ENCODE results near the gene GDI1.

The GDI1 gene

DNA sequence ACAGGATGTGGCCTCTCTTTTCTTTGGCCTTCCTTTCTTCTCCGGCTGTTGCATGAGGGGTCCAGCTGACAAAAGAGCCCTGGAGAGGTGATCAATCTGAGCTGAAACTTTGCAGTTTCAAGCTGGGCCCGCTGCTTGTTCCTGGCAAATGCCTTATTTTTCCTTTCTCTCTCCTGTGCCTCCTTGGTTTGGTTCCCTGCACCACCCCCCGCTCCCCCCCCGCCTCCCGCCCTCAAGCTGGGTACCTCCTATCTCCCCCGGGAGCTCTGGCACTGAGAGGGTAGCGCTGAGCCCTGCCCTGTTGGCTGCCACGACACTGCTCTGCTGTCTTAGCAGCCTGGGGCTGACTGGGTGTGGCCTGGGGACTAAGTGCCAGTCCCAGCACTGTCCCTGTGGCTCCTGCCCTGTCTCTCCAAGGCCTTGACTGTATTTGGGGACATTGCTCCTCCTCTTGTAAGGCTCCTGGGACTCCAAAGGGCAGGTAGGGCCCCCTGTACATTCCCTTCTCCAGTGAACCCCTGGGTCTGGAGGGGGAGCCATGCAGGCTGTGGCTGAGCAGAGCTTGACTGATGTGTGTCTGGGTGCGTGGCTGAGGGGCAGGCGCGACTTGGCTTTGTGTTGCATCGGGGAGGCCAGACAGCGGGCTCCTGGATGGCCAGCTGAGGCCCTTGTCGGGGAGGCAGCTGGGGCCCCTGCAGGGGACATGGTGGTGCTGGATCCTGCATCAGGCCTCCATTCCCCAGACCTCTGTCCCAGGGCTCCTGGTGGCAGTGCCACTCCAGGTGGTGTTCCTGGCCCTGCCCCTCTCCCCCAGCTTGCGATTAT lies 22.2 kb downstream of the GDI1 start:
- in situ Hi-C loops (cut with MboI; ENCODE audit: low sequenced_read_pairs): no loop called here

GRCh38 chrX:154459832-154460231 lies 22.9 kb downstream of the GDI1 start:
- in situ Hi-C loops (cut with MboI; ENCODE audit: low sequenced_read_pairs): no loop called here

DNA sequence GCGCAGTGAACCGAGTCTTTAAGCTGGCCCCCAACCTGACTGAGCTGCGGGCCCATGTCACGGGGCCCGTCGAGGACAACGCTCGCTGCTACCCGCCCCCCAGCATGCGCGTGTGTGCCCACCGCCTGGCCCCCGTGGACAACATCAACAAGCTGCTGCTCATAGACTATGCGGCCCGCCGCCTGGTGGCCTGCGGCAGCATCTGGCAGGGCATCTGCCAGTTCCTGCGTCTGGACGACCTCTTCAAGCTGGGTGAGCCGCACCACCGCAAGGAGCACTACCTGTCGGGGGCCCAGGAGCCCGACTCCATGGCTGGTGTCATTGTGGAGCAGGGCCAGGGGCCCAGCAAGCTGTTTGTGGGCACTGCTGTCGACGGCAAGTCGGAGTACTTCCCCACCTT lies 23.4 kb downstream of the GDI1 start:
- in situ Hi-C loops (cut with MboI; ENCODE audit: low sequenced_read_pairs): no loop called here

DNA sequence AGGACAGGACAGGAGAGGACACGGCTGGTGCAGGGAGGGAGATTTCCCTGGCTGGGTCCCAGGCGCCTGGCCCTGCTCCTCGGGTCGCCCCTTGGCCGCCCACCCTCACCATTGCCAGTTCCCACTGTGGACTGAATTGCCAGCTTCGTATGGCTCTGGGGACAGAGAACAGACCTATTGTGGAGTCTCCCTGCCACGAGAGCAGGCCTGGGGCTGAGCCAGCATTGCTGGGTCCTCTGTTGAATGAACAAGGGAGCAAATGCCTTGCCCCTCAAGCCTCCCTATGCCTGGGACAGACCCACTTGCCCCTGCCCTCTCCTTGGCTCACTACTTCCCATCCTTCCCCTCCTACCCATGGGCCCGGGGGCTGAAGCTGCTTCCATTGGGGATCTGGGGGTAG lies 25.4 kb downstream of the GDI1 start:
- in situ Hi-C loops (cut with MboI; ENCODE audit: low sequenced_read_pairs): no loop called here

DNA sequence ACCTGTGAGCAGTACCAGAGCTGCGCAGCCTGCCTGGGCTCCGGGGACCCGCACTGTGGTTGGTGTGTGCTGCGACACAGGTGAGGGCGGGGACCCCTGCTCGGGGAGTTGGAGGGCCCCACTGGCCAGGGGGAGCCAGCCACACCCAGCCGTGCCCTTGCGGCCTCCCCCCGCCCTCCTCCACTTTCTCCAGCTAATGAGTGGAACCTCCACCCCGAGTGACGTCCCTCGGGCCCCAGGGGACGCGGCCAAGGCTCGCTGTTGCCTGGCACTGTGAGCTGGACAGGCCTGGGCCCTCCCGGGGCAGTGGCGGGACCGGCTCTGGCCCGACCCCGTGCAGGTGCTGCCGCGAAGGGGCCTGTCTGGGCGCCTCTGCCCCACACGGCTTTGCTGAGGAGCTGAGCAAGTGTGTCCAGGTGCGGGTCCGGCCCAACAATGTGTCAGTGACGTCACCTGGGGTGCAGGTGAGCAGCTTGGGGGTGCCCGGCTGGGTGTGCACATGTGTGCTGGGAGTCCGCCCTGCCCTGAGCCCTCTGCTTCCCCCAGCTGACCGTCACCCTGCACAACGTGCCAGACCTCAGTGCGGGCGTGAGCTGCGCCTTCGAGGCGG lies 26.8 kb downstream of the GDI1 start:
- in situ Hi-C loops (cut with MboI; ENCODE audit: low sequenced_read_pairs): no loop called here

GRCh38 chrX:154464806-154465365 lies 27.9 kb downstream of the GDI1 start:
- in situ Hi-C loops (cut with MboI; ENCODE audit: low sequenced_read_pairs): no loop called here

DNA sequence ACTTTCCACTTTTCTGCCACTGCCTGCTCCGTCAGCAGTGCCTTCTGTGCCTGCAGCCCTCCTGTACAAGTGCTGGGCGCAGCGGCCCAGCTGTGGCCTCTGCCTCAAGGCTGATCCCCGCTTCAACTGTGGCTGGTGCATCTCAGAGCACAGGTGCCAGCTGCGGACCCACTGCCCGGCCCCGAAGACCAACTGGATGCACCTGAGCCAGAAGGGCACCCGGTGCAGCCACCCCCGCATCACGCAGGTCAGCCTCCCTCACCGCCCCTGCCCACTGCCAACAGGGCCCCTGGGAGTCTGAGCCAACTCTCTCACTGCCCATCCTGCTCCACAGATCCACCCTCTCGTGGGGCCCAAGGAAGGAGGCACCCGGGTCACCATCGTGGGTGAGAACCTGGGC lies 28.6 kb downstream of the GDI1 start:
- in situ Hi-C loops (cut with MboI; ENCODE audit: low sequenced_read_pairs): no loop called here

DNA sequence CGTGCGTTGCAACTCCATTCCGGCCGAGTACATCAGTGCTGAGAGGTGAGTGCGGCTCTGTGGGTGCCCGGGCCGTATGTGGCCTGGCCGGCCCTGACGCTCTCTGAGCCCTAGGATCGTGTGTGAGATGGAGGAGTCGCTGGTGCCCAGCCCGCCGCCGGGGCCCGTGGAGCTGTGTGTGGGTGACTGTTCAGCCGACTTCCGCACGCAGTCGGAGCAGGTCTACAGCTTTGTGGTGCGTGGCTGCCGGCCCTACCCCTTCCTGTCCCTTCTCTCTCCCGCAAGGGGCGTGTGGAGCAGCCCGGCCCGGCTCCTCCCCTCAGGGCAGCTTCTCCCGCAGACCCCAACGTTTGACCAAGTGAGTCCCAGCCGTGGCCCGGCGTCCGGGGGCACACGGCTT lies 29.1 kb downstream of the GDI1 start:
- in situ Hi-C loops (cut with MboI; ENCODE audit: low sequenced_read_pairs): no loop called here

DNA sequence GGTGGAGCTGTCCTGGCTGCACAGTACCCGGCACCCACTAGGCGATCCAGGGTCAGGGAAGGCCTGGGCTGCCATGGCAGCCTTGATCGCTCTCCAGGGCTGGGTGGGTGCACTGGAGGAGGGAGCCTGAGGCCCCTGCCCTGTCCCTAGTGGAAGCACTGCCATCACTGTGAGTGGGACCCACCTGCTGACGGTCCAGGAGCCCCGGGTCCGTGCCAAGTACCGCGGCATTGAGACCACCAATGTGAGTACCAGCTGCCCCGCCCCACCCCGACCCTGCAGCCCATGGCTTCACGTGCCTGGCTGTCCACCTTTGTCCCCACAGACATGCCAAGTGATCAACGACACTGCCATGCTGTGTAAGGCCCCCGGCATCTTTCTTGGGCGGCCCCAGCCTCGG lies 30.0 kb downstream of the GDI1 start:
- in situ Hi-C loops (cut with MboI; ENCODE audit: low sequenced_read_pairs): no loop called here

DNA sequence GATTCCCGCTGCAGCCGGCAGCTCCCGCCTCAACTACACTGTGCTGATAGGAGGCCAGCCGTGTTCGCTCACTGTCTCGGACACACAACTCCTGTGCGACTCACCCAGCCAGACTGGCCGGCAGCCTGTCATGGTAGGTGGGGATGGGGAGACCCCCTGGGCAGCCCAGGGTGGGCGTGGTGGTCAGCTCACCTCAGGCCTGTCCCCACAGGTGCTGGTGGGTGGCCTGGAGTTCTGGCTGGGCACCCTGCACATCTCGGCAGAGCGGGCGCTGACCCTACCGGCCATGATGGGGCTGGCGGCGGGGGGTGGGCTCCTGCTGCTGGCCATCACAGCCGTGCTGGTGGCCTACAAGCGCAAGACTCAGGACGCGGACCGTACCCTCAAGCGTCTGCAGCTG lies 30.6 kb downstream of the GDI1 start:
- in situ Hi-C loops (cut with MboI; ENCODE audit: low sequenced_read_pairs): no loop called here

DNA sequence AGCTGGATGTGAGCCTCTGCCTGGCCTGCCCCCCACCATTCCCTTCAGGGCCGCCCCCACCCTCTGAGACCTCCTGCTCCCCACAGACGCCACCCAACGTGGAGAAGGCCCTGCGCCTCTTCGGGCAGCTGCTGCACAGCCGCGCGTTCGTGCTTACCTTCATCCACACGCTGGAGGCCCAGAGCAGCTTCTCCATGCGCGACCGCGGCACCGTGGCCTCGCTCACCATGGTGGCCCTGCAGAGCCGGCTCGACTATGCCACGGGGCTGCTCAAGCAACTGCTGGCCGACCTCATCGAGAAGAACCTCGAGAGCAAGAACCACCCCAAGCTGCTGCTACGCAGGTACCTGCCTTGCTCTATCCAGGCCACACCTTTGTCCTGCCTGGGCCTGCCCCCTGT lies 31.3 kb downstream of the GDI1 start:
- in situ Hi-C loops (cut with MboI; ENCODE audit: low sequenced_read_pairs): no loop called here

GRCh38 chrX:154469114-154469513 lies 32.2 kb downstream of the GDI1 start:
- in situ Hi-C loops (cut with MboI; ENCODE audit: low sequenced_read_pairs): no loop called here

DNA sequence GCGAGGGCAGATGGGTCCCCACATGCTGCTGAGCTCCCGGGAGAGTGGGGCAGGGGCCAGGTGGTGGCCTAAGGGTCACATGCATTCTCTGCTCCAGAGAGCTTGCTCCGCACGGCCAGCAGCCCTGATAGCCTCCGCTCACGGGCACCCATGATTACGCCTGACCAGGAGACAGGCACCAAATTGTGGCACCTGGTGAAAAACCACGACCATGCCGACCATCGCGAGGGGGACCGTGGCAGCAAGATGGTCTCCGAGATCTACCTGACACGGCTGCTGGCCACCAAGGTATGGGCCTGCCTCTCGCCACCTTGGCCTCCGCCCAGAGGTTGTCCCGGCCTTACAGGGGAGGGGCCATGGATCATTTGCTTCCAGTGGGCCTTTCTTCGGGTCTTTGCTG lies 32.9 kb downstream of the GDI1 start:
- in situ Hi-C loops (cut with MboI; ENCODE audit: low sequenced_read_pairs): no loop called here

- in situ Hi-C loops (cut with MboI; ENCODE audit: low sequenced_read_pairs): no loop called here
These were observed 33.5 kb downstream of the GDI1 start for GRCh38 chrX:154470434-154470833.

DNA sequence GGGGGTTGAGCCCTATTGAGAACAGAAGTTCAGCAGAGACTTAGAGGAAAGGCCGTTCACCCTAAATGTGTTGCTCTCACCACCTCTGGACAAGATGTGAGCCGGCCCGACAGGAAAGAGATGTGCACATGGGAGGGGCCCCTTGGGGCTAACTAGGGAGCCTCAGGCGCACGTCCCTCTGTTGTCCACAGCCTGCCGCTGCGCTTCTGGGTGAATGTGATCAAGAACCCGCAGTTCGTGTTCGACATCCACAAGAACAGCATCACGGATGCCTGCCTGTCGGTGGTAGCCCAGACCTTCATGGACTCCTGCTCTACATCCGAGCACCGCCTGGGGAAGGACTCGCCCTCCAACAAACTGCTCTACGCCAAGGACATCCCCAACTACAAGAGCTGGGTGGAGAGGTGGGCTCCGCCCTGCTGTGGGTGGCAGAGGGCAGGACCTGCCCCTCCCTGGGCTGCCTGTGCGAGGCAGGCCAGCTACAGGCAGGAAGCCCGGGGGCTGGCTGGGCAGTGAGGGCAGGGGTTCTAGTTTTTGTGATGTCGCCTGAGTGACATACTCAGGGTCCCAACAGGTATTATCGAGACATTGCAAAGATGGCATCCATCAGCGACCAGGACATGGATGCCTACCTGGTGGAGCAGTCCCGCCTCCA lies 34.1 kb downstream of the GDI1 start:
- in situ Hi-C loops (cut with MboI; ENCODE audit: low sequenced_read_pairs): no loop called here

- in situ Hi-C loops (cut with MboI; ENCODE audit: low sequenced_read_pairs): no loop called here
These were observed 35.1 kb downstream of the GDI1 start for GRCh38 chrX:154471839-154472684.

GRCh38 chrX:154472685-154473632 lies 36.0 kb downstream of the GDI1 start:
- in situ Hi-C loops (cut with MboI; ENCODE audit: low sequenced_read_pairs): no loop called here

DNA sequence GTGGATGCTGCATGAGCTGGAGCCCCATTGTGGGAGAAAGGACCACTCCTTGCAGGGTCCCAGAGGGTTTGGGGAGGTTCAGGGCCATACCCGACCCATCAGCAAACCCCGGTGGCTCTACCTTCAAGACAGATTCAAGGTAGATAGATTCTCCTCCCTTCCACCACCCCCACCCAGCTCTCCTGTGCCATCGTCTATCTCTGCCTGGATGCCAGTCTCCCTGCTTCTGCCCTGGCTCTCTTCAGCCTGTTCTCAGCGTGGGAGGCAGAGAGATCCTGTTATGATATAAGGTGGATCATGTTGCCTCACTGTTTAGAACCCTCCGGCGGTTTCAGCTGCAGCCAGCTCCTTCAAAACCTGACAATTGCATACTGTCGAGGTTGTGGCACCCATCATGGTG lies 36.7 kb downstream of the GDI1 start:
- in situ Hi-C loops (cut with MboI; ENCODE audit: low sequenced_read_pairs): no loop called here

DNA sequence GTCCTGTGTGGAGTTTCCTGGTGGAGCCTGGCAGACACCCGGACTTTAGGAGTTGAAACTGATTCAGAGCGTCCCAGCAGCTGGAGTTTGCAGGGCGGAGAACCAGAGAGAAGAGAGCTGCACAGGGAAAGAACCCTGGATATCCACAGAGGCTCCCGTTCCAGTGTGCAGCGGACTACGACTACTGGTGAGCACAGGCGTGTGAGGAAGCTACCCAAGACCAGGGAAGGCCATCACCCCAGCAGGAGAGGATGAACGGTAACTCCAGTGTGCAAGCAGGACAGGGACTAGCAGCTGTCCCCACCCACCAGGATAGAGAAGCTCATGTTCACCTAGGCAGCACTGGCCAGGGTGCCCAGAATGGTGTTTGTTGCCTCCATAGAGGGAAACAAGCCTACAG lies 39.9 kb downstream of the GDI1 start:
- in situ Hi-C loops (cut with MboI; ENCODE audit: low sequenced_read_pairs): no loop called here
